Uterus (tissue), 2 donors: Measurements from ENCODE around the gene LCN9.

Source experiments
- POLR2A ChIP-seq, 2 donors: fragments of 450-650 bp; IDR thresholded peaks; one replicate each; pipeline ENCODE4 v1.6.1; 2016; ENCODE audit warnings: antibody characterized with exemption in 2 of 2, mild to moderate bottlenecking in 1 of 2, moderate library complexity in 1 of 2
- TF ChIP-seq, protein P1 (sequence below), 4 experiments: fragments of 200-600 bp in 2 of 4; fragments of 450-650 bp in 2 of 4; sonication (generic) in 2 of 4; IDR thresholded peaks; one replicate each; pipeline ENCODE4 v1.5.1; 2016 to 2019; ENCODE audit warnings: antibody characterized with exemption in 4 of 4, mild to moderate bottlenecking in 2 of 4, moderate library complexity in 1 of 4

DNA sequence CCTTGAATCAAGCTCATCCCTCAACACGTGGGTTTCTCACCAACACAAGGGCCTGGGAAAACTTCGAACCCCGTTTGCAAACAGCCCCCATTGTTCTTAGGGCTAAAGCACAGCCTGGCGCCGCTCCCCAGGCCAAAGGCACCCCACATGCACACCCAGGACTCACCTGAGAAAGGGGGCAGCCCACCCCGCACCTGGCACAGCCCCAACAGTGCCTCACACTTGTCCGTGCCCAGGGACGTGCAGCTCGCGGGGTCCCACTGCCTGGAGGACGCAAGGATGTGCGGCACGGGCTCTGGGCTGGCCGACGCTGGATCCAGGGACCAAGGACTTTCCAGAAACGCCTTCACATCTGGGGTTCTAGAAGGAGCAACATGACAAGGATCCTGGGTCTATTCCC lies 33.3 kb downstream of the LCN9 start:
- TF ChIP-seq, protein P1, sequence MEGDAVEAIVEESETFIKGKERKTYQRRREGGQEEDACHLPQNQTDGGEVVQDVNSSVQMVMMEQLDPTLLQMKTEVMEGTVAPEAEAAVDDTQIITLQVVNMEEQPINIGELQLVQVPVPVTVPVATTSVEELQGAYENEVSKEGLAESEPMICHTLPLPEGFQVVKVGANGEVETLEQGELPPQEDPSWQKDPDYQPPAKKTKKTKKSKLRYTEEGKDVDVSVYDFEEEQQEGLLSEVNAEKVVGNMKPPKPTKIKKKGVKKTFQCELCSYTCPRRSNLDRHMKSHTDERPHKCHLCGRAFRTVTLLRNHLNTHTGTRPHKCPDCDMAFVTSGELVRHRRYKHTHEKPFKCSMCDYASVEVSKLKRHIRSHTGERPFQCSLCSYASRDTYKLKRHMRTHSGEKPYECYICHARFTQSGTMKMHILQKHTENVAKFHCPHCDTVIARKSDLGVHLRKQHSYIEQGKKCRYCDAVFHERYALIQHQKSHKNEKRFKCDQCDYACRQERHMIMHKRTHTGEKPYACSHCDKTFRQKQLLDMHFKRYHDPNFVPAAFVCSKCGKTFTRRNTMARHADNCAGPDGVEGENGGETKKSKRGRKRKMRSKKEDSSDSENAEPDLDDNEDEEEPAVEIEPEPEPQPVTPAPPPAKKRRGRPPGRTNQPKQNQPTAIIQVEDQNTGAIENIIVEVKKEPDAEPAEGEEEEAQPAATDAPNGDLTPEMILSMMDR (IDR thresholded peaks at IDR 0.05): no peak
- TF ChIP-seq POLR2A (IDR thresholded peaks at IDR 0.05): no peak
